ENCODE measurements around the gene TMEM87B.

GRCh38 chr2:112034924-112035323 lies 20.1 kb upstream of the TMEM87B start:
- TF ChIP-seq EZH2phosphoT487 (IDR thresholded peaks at IDR 0.05; ENCODE audit: borderline replicate concordance) (no peak), POLR2AphosphoS5 (IDR thresholded peaks at IDR 0.05; ENCODE audit: low read depth, low read length) (no peak), POLR2A (IDR thresholded peaks at IDR 0.05; ENCODE audit: borderline replicate concordance, extremely low read depth, insufficient read depth, insufficient read length) (no peak), YY1 (IDR thresholded peaks at IDR 0.05; ENCODE audit: extremely low read depth, insufficient replicate concordance, low read depth, low read length) (no peak), CTCF (IDR thresholded peaks at IDR 0.05 in 2 of 3, conservative IDR thresholded peaks at IDR 0.05 in 1 of 3; ENCODE audit: borderline replicate concordance in 1 of 3, insufficient read depth in 1 of 3, low read depth in 2 of 3, low read length in 2 of 3) (no peak), EZH2 (IDR thresholded peaks at IDR 0.05) (no peak), EGR1 (IDR thresholded peaks at IDR 0.05; ENCODE audit: low read depth) (no peak), RAD21 (IDR thresholded peaks at IDR 0.05; ENCODE audit: low read depth) (no peak), ATF3 (IDR thresholded peaks at IDR 0.05) (no peak)

Measured in HCT116 (cell line).